HG03575 (cell line): Measurements from ENCODE around the gene FAM83B.
"Not testable (repeated sequence)": the region's sequence is repeated elsewhere in the genome, so short reads cannot be mapped to it uniquely, and the experiment has no call there.

ENCODE experiments used
- ATAC-seq: cut with Tn5 transposase; IDR thresholded peaks from one replicate; pipeline ENCODE4 v1.9.1; 2021; ENCODE audit not compliant: unreplicated experiment, insufficient number of reproducible peaks, low FRiP score; ENCODE audit errors: extremely low read depth

The FAM83B gene

DNA sequence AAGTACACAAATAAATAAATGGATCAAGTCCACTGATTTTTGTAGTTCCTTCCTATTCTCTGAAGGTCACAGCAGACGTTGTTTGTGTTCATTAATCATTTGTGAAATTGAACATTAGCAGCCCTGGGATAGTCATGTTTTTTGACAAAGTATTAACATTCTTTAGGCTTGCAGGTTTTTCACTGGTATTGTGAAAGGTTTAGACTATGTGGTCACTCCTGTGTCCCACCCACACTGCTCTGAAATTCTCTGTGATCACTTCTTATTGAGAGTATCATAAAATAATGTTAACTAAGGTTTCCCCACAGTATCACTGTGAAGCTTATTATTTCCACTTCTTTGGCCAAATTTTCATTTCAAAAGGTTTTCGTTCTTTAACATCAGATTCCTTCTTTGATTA is 3.5 kb downstream of the FAM83B start:
- no peak for ATAC-seq

DNA sequence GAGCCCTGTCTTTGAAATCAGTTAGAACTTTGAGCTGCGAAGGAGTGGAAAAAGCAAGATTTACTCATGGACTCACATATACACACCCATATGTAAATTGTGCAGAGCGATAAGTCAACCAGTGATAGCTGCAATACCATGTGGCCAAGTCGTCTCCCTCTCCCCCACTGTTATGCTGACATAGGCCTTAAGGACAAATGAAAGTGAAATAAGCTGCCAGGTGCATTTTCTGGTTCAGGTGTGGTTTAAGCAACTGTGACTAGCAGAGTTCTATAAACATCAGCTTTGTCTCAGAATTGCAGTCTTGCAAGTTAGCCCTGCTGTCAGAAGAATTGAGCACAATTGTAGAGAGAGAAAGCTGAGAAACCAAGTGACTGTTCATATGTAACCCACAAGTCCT is 9.6 kb downstream of the FAM83B start:
- ATAC-seq = no peak

DNA sequence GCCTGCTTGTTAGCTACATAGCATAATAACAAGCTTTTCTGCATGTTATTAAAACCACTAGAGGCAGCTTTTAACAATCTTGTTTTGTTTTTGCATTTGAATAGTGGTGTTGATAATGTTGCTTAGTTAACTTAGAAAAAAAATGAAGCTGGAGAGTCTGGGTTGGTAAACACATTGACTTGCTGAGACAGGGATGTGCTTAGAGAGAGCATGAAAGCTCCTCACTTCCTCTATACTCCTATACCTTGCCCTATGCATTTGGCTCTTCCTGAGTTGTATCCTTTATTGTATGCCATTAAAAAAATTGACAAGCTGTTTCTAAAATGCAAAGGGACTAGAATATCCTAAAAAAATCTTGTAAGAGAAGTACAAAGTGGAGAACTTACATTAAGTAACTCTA is 13.6 kb downstream of the FAM83B start:
- no peak for ATAC-seq

DNA sequence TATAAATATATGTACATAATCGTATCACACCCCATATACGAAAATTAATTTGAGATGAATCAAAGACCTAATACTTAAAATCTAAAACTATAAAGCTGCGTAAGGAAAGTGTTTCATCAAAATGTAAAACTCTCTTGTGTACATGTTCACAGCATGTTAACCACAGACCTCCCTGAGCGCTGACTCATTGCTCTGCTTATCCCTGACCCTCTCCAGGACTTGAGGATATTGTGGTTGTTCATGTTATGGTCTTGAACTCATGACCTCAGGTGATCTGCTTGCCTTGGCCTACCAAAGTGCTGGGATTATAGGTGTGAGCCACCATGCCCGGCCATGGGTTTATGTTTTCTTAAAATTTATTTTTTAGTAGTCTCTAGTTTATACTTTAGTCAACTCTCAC is 14.2 kb downstream of the FAM83B start:
- no peak for ATAC-seq

DNA sequence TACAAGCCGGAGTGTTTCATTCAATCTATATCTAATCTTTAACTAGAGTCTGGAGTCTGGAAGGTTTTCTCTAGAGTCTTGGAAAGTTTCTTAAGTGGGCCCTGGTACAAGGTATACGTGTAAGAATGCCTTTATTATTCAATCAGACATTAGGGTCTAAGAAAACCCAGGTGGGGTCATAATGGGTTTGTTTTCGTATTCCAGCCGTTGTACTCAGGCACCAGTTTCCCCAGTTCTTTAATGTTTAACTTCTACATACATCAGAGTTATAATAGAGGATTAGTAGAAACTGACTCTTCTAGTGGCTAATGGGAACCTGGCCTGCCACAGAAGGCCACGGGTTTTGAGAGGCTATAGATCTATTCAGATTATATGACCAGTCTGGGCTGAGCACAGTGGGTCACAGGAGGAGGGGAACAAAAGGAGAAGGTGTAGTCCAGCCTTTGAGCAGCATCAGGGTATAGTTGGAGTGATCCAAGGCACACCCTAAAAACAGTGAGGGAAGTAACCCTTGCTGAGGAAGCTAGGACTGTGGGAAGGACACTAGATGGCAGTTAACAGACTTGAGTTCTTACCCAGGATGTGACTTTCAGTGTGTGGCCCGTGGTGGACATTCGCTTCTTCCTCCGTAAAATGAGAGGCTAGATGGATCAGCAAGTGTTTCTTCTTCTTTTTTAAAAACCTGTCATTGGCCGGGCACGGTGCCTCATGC is 15.5 kb downstream of the FAM83B start:
- ATAC-seq = no peak

DNA sequence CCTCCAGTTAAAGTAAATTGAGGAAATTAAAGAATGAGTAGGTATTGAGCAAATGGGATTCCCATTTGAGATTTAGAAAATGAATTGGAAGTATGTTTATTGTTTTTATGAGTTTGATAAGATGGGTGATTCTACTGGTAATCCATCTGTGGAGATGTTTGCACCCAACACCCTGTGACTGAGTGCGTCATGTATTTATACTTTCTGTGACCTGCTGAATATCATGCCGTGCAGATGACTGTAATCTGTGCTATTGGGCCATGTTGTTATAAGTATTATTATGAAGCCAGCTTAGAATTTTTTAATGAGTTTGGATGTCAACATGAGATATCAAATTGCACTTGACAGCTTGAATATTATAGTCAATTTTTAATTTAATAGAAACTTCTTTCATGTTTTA is 17.7 kb downstream of the FAM83B start:
- ATAC-seq = no peak

DNA sequence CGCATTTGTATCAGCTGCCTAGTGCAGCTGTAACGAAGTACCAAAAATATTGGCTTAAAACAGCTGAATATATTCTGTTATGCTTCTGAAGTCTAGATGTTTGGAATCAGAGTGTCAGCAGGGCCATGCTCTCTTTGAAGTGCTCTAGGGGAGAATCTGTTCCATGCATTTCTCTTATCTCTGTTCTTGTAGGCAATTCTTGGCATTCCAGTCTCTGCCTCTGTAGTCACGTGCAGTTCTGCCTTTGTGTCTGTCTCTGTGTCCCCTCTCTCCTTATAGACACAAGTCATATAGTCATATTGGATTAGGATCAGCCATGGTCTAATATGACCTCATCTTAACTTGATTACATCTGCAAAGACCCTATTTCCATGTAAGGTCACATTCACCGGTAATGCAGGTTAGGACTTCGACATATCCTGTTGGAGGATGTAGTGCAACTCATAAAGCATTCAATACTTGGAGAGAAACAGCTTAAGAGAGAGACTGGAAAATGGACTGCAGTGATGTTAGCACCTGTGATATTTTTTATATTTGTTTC is 18.6 kb downstream of the FAM83B start:
- no peak for ATAC-seq

DNA sequence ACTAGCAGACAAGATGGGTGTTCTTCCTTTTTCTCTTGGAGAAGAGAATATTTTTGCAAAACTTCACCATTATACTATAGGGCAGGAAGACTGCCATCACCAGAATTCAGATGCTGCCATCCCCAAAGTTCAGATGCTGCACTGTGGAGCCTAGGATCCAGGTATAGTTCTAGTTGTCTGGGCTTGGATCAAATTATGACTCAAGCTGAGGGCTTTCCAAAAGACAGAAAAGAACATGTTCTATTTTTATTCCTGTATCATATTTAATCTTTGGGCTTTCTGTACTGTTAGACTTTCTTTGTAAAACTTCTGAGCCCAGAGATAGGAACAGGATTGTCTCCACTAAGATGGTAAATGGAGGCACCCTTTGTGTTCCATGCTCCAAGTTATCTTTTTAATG is 22.0 kb downstream of the FAM83B start:
- no peak for ATAC-seq

DNA sequence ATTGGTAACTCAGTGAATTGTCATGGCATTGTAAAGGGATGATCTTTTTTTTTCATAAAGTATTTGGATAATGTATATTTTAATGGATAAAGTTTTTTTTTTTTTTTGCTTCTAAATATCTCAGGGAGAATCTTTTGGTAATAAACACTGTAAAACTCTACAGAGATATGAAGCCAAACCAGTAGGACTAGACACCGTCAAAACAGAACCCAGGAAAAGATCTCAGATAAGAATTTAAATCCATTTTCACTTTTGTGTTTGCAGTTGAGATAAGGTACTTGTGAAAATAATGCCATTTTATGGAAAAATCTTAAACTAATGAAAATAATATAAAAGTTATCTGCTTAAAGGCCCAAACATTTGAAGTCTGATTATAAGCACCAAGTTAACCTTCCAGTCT is 27.0 kb downstream of the FAM83B start:
- ATAC-seq = no peak

DNA sequence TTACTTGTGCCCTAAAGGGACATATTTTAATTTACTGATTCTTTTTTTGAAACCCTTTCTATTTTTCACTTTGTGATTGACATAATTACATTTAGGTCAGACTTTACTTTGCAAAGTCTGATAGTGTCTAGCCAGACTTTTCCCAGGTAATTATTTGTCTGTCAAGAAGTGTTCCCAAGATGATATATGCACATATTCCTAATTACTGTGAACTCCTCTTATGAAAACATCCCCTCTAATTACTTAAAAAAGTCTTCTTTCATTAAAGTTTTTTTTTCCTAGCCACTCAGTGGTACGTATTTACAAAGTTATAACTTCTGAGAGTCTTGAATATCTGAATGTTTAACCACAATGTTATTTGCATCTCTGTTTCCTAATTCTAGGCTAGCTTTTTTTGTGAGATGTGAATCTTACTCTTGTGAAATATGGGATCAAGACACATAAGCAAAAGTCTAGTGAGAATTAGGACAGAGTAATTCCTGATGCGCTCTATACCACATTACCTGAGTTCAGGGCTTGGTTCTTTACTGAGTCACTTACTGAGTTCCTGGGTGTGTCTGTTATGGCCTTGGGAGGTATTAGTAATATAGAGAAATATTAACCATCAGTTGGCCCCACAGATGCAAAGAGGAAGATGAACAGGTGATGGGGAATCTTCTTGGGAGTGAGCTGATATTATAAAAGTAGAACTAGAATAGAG is 27.9 kb downstream of the FAM83B start:
- ATAC-seq = no peak

DNA sequence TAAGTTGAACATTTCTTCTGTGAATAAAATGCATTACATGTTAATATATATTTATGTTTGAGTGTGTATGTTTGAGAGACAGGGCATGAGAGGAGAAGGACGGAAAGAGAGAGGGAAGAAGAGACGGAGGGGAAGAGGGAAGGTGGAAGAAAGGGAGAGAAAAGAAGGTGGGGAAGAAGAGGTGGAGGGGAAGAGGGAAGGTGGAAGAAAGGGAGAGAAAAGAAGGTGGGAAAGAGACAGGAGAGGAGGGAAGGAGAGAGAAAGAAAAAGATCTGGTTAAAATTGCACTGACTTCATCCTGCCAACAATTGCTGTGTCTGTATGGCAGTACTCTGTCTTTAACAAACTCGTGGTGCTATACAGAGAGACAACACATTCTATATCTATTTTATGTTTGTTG is 29.0 kb downstream of the FAM83B start:
- no peak for ATAC-seq

DNA sequence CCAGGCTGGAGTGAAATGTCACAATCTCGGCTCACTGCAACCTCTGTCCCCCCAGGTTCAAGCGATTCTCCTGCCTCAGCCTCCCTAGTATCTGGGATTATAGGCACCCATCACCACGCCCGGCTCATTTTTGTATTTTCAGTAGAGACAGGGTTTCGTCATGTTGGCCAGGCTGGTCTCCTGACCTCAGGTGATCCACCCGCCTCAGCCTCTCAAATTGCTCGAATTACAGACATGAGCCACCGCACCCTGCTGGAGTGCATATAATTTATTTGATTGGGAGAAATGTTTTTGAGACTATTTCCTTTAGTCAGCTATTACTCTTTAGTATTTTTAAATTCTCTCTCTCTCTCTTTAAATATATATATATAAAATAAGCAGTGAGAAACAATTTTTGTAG is 29.8 kb downstream of the FAM83B start:
- no peak for ATAC-seq

DNA sequence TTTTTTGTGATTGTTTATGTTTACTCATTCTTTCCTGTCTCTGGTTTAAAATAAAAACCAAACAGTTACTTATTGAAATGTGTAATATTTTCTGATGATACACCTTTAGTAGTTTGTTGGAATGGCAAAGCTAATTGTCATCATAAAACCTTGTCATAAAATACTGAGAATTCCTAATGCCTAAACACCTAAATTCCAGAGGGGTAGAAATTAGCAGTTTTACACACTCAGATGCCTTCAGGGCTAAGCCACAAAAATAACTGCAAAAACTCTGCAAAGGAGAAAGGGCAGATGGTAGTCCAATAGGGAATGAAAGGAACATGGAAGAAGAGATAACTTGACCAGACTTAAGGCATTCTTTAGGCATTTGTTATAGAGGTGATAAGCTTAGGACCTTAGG is 30.3 kb downstream of the FAM83B start:
- ATAC-seq = no peak

DNA sequence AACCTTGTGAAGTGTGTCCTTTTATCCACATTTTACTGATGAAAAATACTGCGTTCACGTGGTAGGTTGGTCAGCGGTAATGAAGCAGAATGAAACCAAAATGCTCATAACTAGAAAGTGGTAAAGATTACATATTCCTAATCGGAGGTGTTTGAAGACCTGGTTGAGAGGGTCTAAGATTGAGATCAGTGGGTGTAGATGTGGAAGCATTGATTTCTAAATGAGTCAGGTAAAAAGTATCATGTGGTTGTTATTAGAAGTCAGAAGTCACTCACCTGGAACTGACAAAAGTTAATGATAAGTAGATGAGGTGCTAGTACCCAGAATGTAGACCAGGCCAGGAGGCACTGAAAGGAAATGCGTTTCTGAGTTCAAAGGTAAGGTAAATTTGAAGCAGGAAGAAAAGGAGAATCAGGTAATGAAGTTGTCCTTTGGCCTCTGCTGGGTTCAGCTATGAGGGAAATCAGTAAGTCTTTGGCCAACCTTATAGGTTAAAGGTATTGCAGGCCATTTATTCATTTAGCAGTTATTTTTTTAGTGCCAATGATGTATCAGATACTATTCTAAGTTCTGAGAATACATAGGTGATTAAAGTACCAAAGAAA is 31.2 kb downstream of the FAM83B start:
- no peak for ATAC-seq

DNA sequence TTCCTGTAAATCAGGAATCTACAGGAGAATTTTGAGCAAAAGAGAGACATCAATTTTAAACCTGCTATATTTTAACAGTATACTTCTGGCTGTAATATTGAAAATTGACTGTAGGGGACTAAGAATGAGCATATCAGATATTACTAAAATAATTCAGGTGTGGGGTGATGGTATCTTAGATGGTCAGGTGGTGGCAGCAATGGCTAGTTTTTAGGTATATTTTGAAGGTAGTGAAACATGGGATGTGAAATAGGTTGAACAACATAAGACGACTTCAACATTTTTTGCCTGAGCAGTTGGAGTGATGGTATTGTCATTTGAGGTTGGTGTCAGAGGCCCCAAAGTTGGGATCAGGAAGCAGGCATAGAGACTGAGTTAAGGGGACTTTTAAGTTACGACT is 32.1 kb downstream of the FAM83B start:
- ATAC-seq = no peak

DNA sequence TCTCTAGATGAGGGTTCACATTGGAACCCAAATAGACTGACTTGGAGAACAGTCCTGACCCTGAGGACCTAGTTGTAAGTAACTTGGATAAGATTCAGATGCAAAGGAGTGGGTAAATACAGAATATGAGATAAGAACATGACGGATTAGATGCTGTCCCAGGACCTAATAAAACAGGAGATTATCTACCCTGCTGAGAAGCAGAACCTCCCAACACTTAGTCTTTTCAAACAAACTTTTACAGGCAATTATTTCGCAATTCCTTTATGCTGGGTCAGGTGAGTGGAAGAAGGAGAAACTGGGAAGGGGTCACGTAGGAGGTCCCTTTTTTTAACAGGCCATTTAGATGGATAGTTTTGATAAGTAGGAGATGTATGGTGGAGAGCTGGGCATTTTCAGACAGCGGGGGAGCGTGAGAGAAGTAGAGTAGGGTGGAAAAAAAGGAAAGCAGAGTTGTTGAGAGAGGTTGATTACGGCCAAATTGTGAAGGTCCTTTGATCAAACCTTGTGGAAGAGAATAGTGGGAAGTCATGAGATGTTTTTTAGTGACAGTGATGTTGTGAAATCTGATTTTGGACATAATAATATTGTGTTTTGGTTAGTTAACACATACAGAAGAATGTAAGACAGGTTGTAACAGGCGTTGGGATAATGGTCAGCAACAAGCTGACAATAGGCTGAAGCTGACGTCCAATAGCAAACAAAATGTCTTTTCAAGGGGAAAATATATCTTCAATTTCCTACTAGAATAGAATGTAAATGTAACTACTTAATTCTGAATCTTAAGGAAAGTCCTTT is 32.8 kb downstream of the FAM83B start:
- no peak for ATAC-seq

DNA sequence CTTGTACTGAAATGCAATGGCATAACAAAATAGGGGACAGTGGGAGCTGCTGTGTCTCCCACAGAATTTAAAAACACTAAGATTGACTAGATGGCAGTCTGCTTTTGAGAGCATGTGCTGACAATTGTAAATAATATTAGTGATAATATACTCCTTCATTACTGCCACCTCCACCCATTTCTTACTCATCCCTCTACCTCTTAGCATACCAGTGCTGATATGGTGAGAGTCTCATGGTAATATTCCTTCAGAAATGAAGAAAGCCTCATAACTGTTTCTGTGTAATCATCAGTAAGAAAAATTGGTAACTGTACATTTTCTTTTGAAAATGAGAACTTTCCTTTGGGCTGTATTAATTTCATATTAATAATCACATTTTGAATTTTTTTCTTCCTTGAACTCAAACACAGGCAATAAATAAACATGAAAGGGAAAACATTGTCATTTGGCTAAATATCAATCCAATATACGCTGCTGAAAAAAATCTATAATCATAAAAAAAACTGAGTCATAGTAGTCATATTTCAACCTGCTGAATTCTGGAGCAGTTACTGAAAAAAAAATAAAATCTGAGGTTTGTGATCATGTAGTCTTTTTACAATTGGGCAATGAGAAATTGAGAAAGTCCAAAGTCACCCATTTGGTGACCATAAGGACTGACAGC is 34.6 kb downstream of the FAM83B start:
- no peak for ATAC-seq

DNA sequence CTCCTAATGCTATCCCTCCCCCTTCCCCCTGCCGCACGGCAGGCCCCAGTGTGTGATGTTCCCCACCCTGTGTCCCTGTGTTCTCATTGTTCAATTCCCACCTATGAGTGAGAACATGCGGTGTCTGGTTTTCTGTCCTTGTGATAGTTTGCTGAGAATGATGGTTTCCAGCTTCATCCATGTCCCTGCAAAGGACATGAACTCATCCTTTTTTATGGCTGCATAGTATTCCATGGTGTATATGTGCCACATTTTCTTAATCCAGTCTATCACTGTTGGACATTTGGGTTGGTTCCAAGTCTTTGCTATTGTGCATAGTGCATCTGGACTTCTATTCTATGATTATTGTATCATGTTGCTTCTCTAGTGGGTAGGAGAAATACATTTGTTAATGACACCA is 35.3 kb downstream of the FAM83B start:
- ATAC-seq = not testable (repeated sequence)
